Measurements from ENCODE around the gene NLRP3.

- TF ChIP-seq EZH2 (IDR thresholded peaks at IDR 0.05) (no peak), POLR2AphosphoS5 (IDR thresholded peaks at IDR 0.05; ENCODE audit: borderline replicate concordance, low read depth, low read length) (no peak), FOXP2 (optimal IDR thresholded peaks at IDR 0.05; ENCODE audit: control extremely low read depth, extremely low read length, insufficient read depth) (no peak)
Measured at GRCh38 chr1:247367786-247368422, 48.1 kb upstream of the NLRP3 start.
